GM18517 (cell line): ENCODE data around the gene KRT6C.
"Not testable (repeated sequence)": the region's sequence is repeated elsewhere in the genome, so short reads cannot be mapped to it uniquely, and the experiment has no call there.

Experiments
- ATAC-seq: cut with Tn5 transposase; IDR thresholded peaks from one replicate; pipeline ENCODE4 v1.9.1; 2021; ENCODE audit warnings: mild to moderate bottlenecking, moderate library complexity; ENCODE audit not compliant: unreplicated experiment

KRT6C gene

DNA sequence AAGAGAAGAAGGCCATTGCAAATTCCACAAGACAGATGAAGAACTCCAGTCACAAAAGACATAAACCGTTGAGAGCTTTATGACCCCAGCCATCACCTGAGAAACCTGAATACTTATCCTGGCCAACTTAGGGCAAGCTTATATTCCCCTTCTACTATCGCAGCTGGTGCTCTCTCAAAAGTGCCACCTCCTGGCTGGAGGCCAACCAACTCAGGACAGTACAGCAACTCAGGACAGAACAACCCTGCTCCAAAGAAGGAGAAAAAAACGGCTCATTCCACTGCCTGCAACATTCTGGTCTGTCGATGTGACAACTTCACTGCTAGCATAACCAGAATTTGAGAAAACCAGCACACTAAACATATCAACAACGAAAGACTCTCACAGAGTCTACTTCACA, 11.9 kb downstream of the KRT6C start:
- no peak for ATAC-seq

DNA sequence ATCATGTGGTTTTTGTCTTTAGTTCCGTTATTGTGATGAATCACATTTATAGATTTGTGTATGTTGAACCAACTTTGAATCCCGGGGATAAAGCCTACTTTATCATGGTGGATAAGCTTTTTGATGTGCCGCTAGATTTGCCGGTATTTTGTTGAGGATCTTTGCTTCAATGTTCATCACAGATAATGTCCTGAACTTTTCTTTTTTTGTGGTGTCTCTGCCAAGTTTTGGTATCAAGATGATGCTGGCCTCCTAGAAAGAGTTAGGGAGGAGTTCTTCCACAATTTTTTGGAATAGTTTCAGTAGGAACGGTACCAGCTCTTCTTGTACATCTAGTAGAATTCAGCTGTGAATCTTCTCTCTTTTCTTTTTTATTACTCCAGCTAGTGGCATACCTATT, 14.7 kb downstream of the KRT6C start:
- no peak for ATAC-seq

DNA sequence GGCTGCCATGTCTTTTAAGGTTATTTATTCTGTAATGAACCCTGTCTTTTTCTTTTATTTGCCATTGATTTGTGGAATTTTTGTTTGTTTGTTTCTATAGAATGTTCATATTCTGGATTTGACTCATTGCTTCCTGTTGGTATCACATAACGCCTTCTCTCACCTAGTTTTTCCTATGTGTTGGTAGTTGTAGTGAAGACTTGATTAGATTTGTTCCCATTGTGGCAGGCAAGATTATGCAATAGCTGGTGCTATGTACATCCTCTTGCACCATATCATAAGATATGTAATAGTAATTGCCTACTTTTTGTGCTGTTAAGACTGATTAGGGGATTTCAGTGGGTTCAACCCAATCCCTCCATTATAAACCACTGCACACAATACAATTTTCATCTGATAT, 17.8 kb downstream of the KRT6C start:
- ATAC-seq = no peak

DNA sequence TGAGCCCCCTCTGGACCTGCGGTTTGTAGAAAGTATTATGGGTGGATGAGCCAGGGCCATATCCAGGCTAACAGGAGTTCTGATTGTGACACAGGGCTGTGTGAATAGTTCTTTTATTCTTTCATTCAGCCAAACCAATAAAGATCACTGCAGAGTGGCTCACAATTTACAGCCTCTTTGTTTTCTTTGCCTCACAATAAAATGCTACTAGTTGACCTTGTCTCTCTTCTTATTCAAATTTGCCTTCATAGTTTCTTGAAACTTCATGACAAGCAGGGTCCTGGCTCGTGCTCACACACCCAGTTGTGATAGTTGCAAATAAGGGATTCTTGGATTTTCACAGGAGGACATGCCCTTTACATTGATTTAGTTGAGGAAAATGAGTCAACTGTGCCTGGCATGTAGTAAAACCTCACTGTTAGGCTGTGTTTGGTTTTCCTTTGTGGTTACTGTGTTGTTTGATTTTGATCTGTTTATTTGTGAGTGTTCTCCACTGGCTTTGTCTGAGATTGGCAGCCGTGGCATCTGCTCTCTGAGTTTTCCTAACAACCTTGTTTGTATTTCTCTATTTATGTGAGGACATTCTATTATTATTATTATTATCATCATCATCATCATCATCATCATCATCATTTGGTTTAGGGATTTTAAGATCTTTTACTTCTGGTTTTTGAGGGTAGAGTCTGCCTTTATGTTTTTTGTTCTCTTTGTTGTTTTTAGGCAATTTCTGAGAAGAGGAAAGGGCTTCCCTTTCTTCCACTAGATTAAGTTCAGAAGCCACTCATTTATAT, 19.0 kb downstream of the KRT6C start:
- no peak for ATAC-seq

- ATAC-seq = no peak
Observed at GRCh38 chr12:52452101-52452500, 21.5 kb downstream of the KRT6C start, which contains the start of gene KRT6B. Gene KRT6B (minus strand): TSS chr12:52452146. CDS start chr12:52452078, 68 bp downstream.

DNA sequence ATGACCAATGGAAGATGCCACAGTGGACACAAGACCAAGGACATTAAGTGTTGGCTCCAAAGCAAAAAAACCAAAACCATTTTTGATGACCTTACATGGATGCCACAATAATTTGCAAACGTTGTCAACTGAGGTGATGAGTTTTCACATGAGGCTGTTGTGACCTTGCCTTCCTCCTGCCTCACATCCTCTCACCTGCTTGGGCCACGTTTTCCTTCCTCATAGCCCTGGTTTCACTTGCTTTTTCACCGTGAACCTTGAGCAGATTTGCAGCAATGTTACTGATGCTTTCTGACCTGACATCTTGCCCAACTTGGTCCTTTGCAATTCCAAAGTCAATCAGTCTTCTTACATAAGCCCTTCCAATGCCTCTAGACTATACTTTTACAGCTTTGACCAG, 25.4 kb downstream of the KRT6C start:
- no peak for ATAC-seq

GRCh38 chr12:52447196-52447595, 26.4 kb downstream of the KRT6C start:
- ATAC-seq = not testable (repeated sequence)

- no peak for ATAC-seq
Observed at GRCh38 chr12:52446367-52447045, 27.1 kb downstream of the KRT6C start.

- no peak for ATAC-seq
Observed at GRCh38 chr12:52445876-52446275, 27.7 kb downstream of the KRT6C start.

- no peak for ATAC-seq
Observed at GRCh38 chr12:52444647-52445595, 28.7 kb downstream of the KRT6C start.

DNA sequence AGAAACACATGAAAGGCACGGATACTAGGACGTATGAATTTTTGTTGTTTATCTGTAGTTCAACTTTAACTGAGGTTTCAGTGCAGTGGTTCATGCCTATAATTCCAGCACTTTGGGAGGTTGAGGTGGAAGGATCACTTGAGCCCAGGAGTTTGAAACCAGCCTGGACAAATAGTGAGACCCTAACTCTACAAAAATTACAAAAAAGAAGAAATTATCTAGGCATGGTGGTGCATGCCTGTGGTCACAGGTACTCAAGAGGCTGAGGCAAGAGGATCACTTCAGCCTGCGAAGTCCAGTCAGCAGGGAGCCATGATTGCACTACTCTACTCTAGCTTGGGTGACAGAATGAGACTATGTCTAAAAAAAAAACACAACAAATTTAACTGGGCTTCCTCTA, 29.6 kb downstream of the KRT6C start:
- ATAC-seq = no peak

GRCh38 chr12:52442600-52443061, 31.0 kb downstream of the KRT6C start:
- ATAC-seq = no peak

- no peak for ATAC-seq
Observed at GRCh38 chr12:52441320-52441911, 32.2 kb downstream of the KRT6C start.

GRCh38 chr12:52440821-52441319, 32.7 kb downstream of the KRT6C start:
- no peak for ATAC-seq

GRCh38 chr12:52439845-52440244, 33.8 kb downstream of the KRT6C start:
- no peak for ATAC-seq

DNA sequence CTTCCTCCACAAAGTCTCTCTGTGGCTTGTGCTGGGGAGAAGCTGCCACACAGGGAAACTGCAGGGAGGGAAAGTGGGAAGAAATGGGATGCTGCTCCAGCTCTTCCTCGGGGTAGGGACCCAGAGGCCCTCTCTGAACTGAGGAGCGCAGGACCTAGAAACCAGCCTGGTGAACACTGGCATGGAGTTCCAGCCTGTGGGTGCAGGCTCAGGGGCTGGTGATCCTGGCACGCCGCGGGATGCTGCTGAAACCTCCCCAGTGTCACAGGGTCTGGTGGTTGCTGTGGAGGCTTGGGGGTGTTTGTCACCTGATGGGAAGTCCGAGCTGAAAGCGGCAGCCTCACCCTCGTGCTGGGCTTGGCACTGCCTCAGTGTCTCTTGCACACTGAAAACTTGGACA, 34.2 kb downstream of the KRT6C start:
- no peak for ATAC-seq

GRCh38 chr12:52438305-52439301, 35.0 kb downstream of the KRT6C start:
- no peak for ATAC-seq

DNA sequence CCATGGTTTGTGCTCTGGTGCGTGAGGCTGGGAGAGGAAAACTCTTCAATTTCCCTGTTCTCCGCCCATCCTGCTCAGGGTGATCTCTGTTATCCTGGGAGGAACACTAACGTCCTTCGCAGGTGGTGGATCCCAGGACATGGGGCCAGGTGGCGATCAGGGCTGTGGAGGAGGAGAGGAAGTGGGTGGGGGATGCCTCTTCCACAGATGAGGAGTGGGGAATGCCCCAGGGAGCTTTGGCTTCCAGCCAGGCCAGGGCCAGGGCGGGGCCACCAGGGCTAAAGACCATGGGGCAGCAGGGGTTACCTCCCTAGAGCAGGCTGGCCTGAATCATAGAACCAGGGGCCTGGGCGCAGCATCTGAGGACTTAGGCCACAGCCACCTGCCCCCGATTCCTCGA, 36.1 kb downstream of the KRT6C start:
- ATAC-seq = no peak

- ATAC-seq = no peak
Observed at GRCh38 chr12:52436828-52437474, 36.7 kb downstream of the KRT6C start.
